Lower lobe of right lung (tissue), 2 donors: ENCODE data around the gene ASTN2. TPM values are rescaled to one million over a fixed set of nuclear protein-coding genes. Genes with fewer than 3 reads are reported as not detected.

Source experiments
- ATAC-seq, 2 donors: fragments of 200-7000 bp; cut with Tn5 transposase; one replicate each; pipeline ENCODE4 v1.9.1; 2020 to 2022; ENCODE audit warnings: mild to moderate bottlenecking in 2 of 2, moderate library complexity in 2 of 2
- DNase-seq: peaks from one replicate; pipeline ENCODE4 v3.0.0-alpha.2; 2020
- H3K27ac ChIP-seq: fragments of 200-600 bp; one replicate; pipeline ENCODE4 v1.8.0; 2022
- H3K27me3 ChIP-seq: fragments of 200-600 bp; one replicate; pipeline ENCODE4 v1.8.0; 2022; ENCODE audit warnings: low read depth
- H3K36me3 ChIP-seq: fragments of 200-600 bp; one replicate; pipeline ENCODE4 v1.8.0; 2022; ENCODE audit warnings: mild to moderate bottlenecking
- H3K4me1 ChIP-seq: fragments of 200-600 bp; one replicate; pipeline ENCODE4 v1.8.0; 2022
- H3K4me3 ChIP-seq: fragments of 200-600 bp; one replicate; pipeline ENCODE4 v1.8.0; 2022; ENCODE audit warnings: mild to moderate bottlenecking
- H3K9me3 ChIP-seq: fragments of 200-600 bp; one replicate; pipeline ENCODE4 v1.8.0; 2022
- intact Hi-C: fragments of 100-400 bp; cut with DNase I; formaldehyde crosslinking; loops from one replicate; pipeline ENCODE4 v1.11.0; 2022
- total RNA-seq: library from RNA; stranded (reverse); fragmentation: NEBNext Ultra II Directional; extraction: Animal tissue kit (Norgen Biotek cat#: 25700); gene quantifications from one replicate; pipeline ENCODE4 v1.2.1, GENCODE V29; 2021
- TF ChIP-seq, protein P1 (sequence below): fragments of 200-600 bp; IDR thresholded peaks from one replicate; pipeline ENCODE4 v1.8.0; 2022; ENCODE audit warnings: antibody characterized with exemption, mild to moderate bottlenecking
- donor health status: DM: no; HTN: yes; CAD: no; lungs with severe emphysema.

ASTN2 gene
- total RNA-seq, 1 donor from 2014 or later: 4.3 TPM

DNA sequence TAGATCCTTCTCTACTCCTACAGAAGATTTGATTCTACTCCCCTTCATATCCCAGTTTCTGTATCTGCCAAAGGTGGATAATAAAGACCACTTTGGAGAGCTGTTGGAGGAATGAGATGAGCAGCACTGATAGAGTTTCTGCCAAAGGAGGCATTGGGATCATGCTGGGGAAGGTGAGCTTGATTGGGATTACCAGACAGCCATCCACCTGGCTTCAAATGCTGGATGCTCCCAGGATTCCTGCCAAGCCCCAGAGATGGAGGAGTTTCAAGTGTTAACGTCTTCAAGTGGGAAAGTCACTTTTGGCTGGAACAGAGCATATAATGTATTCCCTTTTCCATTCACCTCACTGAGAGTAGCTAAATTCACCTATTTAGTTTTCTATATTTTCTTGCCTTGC, 379.3 kb downstream of the ASTN2 start:
- ATAC-seq (no peak), DNase-seq (no peak)
- TF ChIP-seq, protein P1, sequence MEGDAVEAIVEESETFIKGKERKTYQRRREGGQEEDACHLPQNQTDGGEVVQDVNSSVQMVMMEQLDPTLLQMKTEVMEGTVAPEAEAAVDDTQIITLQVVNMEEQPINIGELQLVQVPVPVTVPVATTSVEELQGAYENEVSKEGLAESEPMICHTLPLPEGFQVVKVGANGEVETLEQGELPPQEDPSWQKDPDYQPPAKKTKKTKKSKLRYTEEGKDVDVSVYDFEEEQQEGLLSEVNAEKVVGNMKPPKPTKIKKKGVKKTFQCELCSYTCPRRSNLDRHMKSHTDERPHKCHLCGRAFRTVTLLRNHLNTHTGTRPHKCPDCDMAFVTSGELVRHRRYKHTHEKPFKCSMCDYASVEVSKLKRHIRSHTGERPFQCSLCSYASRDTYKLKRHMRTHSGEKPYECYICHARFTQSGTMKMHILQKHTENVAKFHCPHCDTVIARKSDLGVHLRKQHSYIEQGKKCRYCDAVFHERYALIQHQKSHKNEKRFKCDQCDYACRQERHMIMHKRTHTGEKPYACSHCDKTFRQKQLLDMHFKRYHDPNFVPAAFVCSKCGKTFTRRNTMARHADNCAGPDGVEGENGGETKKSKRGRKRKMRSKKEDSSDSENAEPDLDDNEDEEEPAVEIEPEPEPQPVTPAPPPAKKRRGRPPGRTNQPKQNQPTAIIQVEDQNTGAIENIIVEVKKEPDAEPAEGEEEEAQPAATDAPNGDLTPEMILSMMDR: no peak
- no peaks in the 10 kb centered on the region for H3K9me3 ChIP-seq
- no peak overlapping the region for H3K4me3 ChIP-seq
- H3K36me3 ChIP-seq: no peaks in the 10 kb centered on the region
- H3K27ac ChIP-seq: no peak overlapping the region
- H3K4me1 ChIP-seq: no peaks in the 10 kb centered on the region
- H3K27me3 ChIP-seq: no peaks in the 10 kb centered on the region
- intact Hi-C loops: no loop called here

DNA sequence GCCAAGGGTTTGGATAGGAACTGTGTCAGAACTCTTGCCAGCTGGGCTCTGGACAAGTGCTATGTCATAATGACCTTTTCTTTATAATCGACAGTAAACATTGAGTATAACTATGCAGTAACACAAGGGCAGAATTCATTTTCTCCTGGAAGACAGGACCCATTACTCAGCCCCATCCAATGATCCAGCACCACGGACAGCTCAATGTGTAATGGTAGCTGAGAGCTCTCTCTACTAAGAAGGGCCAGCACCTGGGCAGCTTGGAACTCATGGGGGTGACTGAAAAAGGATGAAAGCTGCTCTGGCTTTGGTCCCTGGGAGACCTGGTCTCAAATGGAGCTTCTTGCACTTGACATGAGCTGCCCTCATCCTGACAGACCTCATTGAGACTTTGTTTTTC, 380.0 kb downstream of the ASTN2 start:
- H3K27ac ChIP-seq: no peak overlapping the region
- no peaks in the 10 kb centered on the region for H3K36me3 ChIP-seq
- no peak for ATAC-seq
- H3K4me3 ChIP-seq: no peak overlapping the region
- intact Hi-C loops: no loop called here
- no peaks in the 10 kb centered on the region for H3K9me3 ChIP-seq
- H3K27me3 ChIP-seq: no peaks in the 10 kb centered on the region
- no peaks in the 10 kb centered on the region for H3K4me1 ChIP-seq
- TF ChIP-seq, protein P1: no peak
- no peak for DNase-seq

DNA sequence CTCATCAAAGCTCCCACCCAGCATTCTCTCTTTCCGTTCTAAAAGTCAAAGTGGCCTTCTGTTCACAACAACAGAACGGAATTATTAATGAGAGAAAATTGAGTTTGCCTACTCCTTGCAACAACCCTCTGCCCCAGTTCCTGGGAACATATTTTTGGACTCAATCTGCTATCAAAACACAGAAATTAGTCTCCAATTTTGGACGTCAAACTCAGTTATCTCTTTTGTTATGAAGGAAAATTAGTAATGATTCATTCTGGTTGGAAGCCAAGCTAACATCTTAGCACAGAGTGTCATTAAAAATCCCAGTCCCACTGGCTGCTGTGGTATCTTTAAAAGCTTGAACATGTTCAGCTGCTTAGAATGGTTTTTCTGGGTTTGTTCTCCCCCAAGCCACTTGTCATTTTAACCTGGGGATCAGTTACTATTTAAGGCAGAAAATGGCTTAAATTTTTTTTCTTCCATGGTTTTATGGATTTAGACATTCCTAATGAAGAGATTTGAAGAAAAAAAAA, 384.5 kb downstream of the ASTN2 start:
- H3K27me3 ChIP-seq: no peaks in the 10 kb centered on the region
- H3K27ac ChIP-seq: no peak overlapping the region
- no peaks in the 10 kb centered on the region for H3K36me3 ChIP-seq
- no peak for DNase-seq
- no peak overlapping the region for H3K4me3 ChIP-seq
- no peaks in the 10 kb centered on the region for H3K9me3 ChIP-seq
- no peak for ATAC-seq
- intact Hi-C loops: no loop called here
- H3K4me1 ChIP-seq: no peaks in the 10 kb centered on the region
- TF ChIP-seq, protein P1: no peak

DNA sequence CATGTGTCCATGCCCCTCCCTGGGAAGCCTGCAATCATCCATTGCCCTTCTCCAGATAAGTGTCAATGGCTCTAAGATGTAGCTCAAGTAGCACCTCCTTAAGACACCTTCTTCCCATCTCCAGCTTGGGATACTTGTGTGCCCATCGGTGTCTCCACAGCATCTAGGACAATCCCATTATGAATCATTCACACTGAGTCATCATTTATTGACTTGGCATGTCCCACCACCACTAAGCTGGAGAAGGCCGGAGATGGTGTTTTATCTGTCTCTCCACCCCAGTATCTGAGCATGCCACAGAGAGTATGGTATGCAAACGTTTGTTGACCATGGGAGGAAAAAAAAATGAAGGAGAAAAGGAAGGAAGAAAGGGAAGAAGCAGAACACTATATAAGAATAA, 385.5 kb downstream of the ASTN2 start:
- no peaks in the 10 kb centered on the region for H3K4me1 ChIP-seq
- H3K27me3 ChIP-seq: no peaks in the 10 kb centered on the region
- H3K27ac ChIP-seq: no peak overlapping the region
- H3K36me3 ChIP-seq: no peaks in the 10 kb centered on the region
- DNase-seq (no peak), ATAC-seq (no peak)
- TF ChIP-seq, protein P1: no peak
- H3K9me3 ChIP-seq: no peaks in the 10 kb centered on the region
- no peak overlapping the region for H3K4me3 ChIP-seq
- intact Hi-C loops: no loop called here

DNA sequence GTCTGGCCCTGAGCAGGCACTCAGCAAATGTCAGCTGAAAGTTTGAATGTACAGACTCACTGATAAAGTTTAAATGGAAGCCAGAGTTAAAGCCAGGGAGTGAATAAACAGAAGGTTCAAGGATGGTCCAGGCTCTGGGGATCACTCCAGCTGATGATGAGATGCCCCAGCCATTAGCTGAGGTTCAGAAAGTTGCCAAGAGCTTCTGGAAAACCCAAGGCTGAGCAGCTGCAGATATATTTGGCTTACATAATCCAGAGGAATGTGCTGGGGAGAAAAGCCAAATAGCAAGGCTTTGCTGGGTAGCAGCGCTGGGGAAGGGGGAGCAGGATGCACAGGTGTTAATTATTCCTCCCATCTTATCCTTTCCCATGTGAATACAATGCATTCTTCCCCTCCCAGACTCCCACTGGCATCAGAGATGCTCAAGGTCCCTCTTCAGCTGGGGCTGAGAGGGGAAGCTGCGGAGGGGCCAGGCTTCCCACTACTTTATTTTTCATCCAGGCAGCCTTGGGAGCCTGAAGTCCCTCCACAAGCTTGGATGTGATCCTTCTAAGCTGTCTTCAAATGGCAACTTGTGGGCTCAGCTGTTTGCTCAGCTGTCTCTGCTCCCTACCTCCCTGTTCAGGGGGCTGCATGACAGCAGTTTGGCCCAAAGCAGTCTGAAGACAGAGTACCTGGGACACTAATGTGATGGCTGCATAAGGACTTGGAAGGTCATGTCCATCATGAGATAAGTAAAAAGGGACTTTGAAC, 386.6 kb downstream of the ASTN2 start:
- no peak overlapping the region for H3K27ac ChIP-seq
- intact Hi-C loops: no loop called here
- no peak for DNase-seq
- H3K4me1 ChIP-seq: no peaks in the 10 kb centered on the region
- no peak overlapping the region for H3K4me3 ChIP-seq
- no peaks in the 10 kb centered on the region for H3K36me3 ChIP-seq
- no peaks in the 10 kb centered on the region for H3K27me3 ChIP-seq
- no peak for ATAC-seq
- TF ChIP-seq, protein P1: no peak
- no peaks in the 10 kb centered on the region for H3K9me3 ChIP-seq
